Measurements from ENCODE around the gene WTAP. TPM values are rescaled to one million over a fixed set of nuclear protein-coding genes. Genes with fewer than 3 reads are reported as not detected.

The WTAP gene
- total RNA-seq, 1 donor from 2014 or later, result 115 TPM

DNA sequence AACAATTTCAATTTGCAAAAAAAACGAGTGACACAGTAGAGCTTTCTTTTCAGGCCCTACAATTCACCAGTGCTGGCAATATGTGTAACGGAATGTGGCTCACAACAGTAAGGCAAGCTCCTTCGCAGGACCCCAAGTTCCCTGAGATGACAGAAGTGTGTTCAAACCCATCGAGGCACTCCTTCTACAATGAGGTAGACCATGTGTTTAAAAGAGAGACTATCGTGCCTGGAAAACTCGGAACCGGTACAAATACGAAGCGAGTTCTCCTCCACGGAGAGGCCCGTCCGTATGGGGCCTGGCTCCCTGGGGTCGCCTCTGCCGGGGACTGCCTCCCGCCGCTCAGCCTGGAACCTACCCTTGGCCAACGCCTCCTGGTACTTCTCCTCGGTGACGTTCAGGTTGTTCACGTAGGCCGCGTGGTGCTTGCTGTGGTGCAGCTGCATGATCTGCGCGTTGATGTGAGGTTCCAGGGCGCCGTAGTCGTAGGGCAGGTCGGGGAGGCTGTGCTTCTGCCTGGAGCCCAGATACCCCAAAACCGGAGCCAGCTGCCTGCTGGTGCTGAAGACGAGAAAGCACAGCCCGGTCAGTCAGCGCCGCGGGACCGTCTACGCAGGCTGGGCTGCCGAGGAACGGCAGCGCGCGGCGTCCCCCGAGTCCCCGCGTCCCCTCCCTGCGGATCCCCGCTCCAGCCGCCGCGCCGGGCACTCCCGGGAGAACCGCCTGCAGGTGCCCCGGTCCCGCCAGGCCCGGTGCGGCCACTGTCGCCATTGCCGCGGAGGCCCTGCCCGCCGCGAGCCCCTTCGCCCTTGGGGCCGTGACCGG lies 34.8 kb upstream of the WTAP start:
- peak overlapping the region; percentile 70 for H3K4me3 ChIP-seq (ENCODE audit: low read depth, low read length)
- peak; percentile 54 for DNase-seq (ENCODE audit: low read depth)
- peaks cover 4% of the 10 kb centered on the region for H3K36me3 ChIP-seq (ENCODE audit: control insufficient read depth, insufficient read depth, low read length)
- no peaks in the 10 kb centered on the region for H3K27me3 ChIP-seq (ENCODE audit: control insufficient read depth, insufficient read depth, low read length)
- TF ChIP-seq, protein P1, sequence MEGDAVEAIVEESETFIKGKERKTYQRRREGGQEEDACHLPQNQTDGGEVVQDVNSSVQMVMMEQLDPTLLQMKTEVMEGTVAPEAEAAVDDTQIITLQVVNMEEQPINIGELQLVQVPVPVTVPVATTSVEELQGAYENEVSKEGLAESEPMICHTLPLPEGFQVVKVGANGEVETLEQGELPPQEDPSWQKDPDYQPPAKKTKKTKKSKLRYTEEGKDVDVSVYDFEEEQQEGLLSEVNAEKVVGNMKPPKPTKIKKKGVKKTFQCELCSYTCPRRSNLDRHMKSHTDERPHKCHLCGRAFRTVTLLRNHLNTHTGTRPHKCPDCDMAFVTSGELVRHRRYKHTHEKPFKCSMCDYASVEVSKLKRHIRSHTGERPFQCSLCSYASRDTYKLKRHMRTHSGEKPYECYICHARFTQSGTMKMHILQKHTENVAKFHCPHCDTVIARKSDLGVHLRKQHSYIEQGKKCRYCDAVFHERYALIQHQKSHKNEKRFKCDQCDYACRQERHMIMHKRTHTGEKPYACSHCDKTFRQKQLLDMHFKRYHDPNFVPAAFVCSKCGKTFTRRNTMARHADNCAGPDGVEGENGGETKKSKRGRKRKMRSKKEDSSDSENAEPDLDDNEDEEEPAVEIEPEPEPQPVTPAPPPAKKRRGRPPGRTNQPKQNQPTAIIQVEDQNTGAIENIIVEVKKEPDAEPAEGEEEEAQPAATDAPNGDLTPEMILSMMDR (IDR thresholded peaks at IDR 0.05; ENCODE audit: insufficient read depth, low read length, severe bottlenecking), result no peak
- no peak for FAIRE-seq

DNA sequence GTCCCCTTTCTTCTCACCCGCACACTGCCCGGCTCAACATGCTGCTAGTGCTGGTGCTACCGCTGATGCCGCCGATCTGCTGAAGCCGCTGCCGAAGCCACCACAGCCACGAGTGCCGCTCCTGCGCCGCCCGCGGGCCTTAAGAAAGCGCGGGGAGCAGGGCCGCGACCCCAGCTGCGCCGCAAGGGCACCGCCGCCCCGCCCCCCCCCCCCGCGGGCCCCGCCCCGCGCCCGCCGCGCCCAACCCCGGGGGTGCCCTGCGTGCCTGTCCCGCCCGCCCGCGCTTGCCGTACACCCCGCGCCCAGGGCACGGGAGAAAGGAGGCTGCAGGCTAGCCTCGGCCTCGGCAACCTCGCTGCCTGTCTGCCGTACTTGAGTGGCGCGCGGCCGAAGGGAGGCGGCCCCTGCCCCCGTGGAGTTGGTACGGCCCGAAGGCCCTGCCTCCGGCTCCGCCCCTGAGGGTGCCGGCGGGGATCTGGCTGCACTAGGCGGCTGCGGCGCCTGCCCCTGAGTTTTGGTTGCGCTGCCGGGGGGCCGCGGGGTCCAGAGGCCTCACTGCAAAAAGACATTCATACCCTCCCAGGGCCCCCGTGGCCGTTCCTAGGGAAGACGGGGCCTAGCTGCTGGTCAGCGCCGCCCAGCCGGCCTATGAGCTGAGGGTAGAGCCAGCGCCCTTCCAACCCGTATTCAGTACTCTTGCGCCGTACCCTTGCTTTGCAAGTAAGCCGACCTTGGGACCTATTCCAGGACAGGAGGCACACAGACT lies 34.0 kb upstream of the WTAP start, which contains the start of gene SOD2:
TSS of gene SOD2 (minus strand) at position 114 of the 766 bp plus-strand sequence. CDS start at position 40, 74 bp downstream.
- peaks cover 4% of the 10 kb centered on the region for H3K36me3 ChIP-seq (ENCODE audit: control insufficient read depth, insufficient read depth, low read length)
- FAIRE-seq, result no peak
- H3K4me3 ChIP-seq (ENCODE audit: low read depth, low read length), result peak within 1 kb of the TSS; percentile 70
- TF ChIP-seq, protein P1 (IDR thresholded peaks at IDR 0.05; ENCODE audit: insufficient read depth, low read length, severe bottlenecking), result no peak
- DNase-seq (ENCODE audit: low read depth), result peak; percentile 44
- no peaks in the 10 kb centered on the region for H3K27me3 ChIP-seq (ENCODE audit: control insufficient read depth, insufficient read depth, low read length)

DNA sequence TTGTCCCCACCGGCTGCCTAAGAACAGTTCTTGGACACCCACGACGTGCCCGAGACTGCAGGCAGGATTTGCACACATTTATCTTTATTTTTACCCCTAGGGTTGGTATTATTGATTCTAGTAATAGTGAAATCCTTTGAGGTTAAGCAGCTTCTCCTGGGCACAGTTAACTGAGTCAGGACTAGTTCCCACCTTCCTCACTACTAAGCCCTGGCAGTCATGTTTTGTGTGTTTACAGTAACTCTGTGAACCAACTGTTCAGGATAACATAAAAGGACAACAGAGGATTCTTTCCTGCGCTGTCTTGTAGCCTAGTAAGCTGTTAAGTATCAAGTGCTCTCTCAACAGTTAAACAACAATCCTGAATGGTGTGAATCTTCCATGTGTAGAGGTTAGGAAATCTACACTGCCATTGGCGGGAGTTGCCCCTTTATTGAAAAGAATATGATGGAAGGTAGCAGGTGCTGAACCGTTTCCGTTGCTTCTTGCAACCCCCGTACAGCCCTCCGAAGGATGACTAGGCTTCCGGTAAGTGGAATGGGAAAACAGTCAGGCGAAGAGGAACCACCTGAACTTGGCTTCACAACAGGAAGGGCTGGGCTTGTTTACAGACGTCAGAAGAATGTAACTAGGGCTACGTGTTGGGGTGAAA lies 33.3 kb upstream of the WTAP start:
- peak; percentile 91 for DNase-seq (ENCODE audit: low read depth)
- peak; percentile 64 for FAIRE-seq

DNA sequence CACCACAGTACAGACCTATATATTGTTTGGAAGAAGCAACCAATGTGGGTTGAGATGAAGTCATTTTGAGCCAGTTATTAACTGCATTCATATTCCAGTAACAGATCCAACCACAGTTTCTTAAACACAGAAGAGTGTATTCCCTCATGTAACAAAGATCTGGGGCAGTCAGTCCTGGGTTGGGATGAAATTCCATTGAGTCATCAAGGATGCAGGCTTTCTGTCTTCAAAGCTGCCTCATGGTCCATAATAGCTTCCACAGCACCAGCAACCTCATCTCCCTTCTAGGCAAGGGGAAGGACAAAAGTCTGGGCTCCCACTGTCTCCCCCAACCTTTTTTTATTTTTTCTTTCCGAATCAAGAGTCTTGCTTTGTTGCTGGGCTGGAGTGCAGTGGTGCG lies 31.3 kb upstream of the WTAP start:
- TF ChIP-seq, protein P1 (IDR thresholded peaks at IDR 0.05; ENCODE audit: insufficient read depth, low read length, severe bottlenecking), result no peak
- DNase-seq (ENCODE audit: low read depth), result no peak
- Histone ChIP-seq H3K36me3 (ENCODE audit: control insufficient read depth, insufficient read depth, low read length) (peaks cover 2% of the 10 kb centered on the region), H3K27me3 (ENCODE audit: control insufficient read depth, insufficient read depth, low read length) (no peaks in the 10 kb centered on the region), H3K4me3 (ENCODE audit: low read depth, low read length) (no peak overlapping the region)
- FAIRE-seq, result no peak

More for the DNA sequence above, 33.3 kb upstream of the WTAP start:
- Histone ChIP-seq H3K4me3 (ENCODE audit: low read depth, low read length) (peak overlapping the region; percentile 70), H3K27me3 (ENCODE audit: control insufficient read depth, insufficient read depth, low read length) (no peaks in the 10 kb centered on the region), H3K36me3 (ENCODE audit: control insufficient read depth, insufficient read depth, low read length) (peaks cover 3% of the 10 kb centered on the region)
- TF ChIP-seq, protein P1 (IDR thresholded peaks at IDR 0.05; ENCODE audit: insufficient read depth, low read length, severe bottlenecking), result no peak

DNA sequence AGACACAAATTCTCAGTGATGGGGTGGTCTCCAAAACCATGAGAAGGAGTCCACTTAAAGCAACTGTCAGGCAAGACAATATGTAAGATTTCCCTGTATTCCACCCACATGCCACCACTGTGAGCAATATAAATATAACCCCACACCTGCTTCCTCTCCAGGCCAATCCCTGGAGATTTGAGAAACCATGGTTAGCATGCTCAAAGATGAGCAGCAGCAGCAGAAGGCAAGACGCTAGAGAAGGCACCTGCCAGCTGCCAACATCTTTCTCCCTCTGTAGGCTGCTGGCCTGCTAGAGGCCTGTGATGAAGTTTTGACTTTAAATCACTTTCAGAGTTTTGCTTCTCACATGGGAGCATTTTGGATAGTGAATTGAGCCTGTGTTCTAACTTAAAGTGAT lies 26.3 kb upstream of the WTAP start:
- Histone ChIP-seq H3K36me3 (ENCODE audit: control insufficient read depth, insufficient read depth, low read length) (no peaks in the 10 kb centered on the region), H3K27me3 (ENCODE audit: control insufficient read depth, insufficient read depth, low read length) (no peaks in the 10 kb centered on the region), H3K4me3 (ENCODE audit: low read depth, low read length) (no peak overlapping the region)
- no peak for FAIRE-seq
- TF ChIP-seq, protein P1 (IDR thresholded peaks at IDR 0.05; ENCODE audit: insufficient read depth, low read length, severe bottlenecking), result no peak
- DNase-seq (ENCODE audit: low read depth), result no peak

Data from bronchial epithelial cell (primary cell).